A172 (cell line): ENCODE results near the gene DNAJB5. TPM values are rescaled to one million over a fixed set of nuclear protein-coding genes. Genes with fewer than 3 reads are reported as not detected.

ENCODE experiments used
- DNase-seq: peaks from one replicate; pipeline ENCODE4 v3.0.0-alpha.2; 2015; ENCODE audit warnings: low spot score
- total RNA-seq: library from RNA; depleted of rRNA; stranded (reverse); fragments of >200 nt; shearing (Covaris generic); gene quantifications from 2 replicates; pipeline ENCODE4 v1.2.3, GENCODE V29; 2014

The DNAJB5 gene
- total RNA-seq, 1 experiment from 2014 or later = 3.3 TPM

- no peak for DNase-seq
Measured at GRCh38 chr9:34984049-34984448, 5.5 kb upstream of the DNAJB5 start.

- DNase-seq = peak; percentile 47
Measured at GRCh38 chr9:34985311-34985899, 4.1 kb upstream of the DNAJB5 start.

- no peak for DNase-seq
Measured at GRCh38 chr9:34986540-34987047, 3.0 kb upstream of the DNAJB5 start.

- DNase-seq = no peak
Measured at GRCh38 chr9:34987160-34987901, 2.2 kb upstream of the DNAJB5 start.

GRCh38 chr9:34988218-34989002 is 1.1 kb upstream of the DNAJB5 start:
- no peak for DNase-seq

GRCh38 chr9:34989946-34990635 is 546 bp downstream of the DNAJB5 start:
- no peak for DNase-seq

GRCh38 chr9:34990908-34991606 is 1.5 kb downstream of the DNAJB5 start:
- no peak for DNase-seq

- DNase-seq = no peak
Measured at GRCh38 chr9:34991607-34992375, 2.2 kb downstream of the DNAJB5 start.

- peak; percentile 82 for DNase-seq
Measured at GRCh38 chr9:34992376-34992951, 2.9 kb downstream of the DNAJB5 start.

GRCh38 chr9:34993502-34994259 is 4.1 kb downstream of the DNAJB5 start:
- peak; percentile 51 for DNase-seq

- DNase-seq = peak; percentile 70
Measured at GRCh38 chr9:34994260-34994899, 4.8 kb downstream of the DNAJB5 start.

- no peak for DNase-seq
Measured at GRCh38 chr9:34994900-34995669, 5.5 kb downstream of the DNAJB5 start.

- DNase-seq = no peak
Measured at GRCh38 chr9:34995670-34996060, 6.1 kb downstream of the DNAJB5 start.

- no peak for DNase-seq
Measured at GRCh38 chr9:34996181-34996904, 6.8 kb downstream of the DNAJB5 start.

- DNase-seq = no peak
Measured at GRCh38 chr9:34996905-34997279, 7.3 kb downstream of the DNAJB5 start.

- DNase-seq = no peak
Measured at GRCh38 chr9:34997379-34997781, 7.8 kb downstream of the DNAJB5 start.

GRCh38 chr9:34998266-34998665 is 8.7 kb downstream of the DNAJB5 start:
- DNase-seq = no peak
